ENCODE data around the gene UTP15.
A peak's percentile ranks its signal among the peaks of the same experiment; 100 is the strongest.

The UTP15 gene

DNA sequence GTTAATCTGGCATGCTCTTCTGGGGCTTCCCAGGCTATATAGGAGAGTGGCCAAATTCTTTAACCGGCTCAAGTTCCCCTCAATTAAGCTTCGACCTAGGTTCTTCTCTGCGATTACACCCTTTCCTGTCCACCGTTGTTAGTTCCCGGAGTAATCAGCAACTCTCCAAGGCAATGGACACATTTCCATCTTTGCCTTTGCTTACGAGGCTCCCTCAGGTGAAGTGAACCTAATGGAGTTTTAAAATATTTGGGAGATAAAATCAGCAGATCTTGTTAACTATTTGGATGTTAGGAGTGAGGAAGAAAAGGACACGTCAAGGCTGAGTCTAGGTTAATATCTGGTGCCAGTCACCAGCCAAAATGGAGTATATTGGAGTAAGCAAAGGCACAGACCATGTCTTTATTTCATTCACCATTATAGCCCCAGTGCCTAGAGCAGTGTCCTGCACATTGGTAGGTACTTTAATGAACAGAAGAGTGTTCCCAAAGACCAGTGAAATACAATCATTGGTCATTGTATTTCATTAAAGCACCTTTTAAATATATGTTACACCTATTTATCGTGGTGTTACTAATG lies 515 bp downstream of the UTP15 start:
- no peak for DNase-seq

DNA sequence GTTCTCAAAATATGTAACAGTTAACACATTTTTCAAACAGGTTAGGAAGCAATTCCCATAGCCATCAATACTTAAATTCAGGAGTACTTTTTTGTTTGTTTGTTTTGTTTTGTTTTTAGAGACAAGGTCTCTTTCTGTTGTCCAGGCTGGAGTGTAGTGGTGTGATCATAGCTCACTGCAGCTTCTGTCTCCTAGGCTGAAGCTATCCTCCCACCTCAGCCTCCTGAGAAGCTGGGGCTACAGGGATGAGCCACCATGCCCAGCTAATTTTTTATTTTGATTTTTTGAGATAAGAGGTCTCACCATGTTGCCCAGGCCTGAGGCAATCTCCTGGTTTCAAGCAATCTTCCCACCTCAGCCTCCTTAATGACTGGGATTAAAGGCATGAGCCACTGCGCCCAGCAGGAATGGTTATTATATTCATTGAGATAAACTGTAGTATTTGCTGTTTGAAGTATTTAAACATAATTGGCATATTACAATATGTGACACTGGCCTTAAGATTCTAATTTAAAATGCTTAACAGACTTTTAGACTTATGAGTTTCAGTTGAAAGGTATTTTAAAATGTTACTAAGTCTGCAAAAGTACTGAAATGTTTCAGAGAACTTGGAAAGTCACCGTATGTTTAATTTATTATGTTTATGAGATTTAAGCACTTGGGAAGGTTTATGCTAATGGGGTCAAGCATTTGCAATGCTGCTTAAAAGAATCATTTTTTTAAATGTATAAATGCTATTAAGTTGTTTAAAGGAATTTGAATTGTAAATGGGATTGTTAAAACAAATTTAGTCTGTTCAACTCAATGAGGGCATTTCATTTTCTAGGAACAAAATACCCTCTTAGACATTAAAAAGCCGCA lies 17.0 kb downstream of the UTP15 start:
- DNase-seq, result no peak

DNA sequence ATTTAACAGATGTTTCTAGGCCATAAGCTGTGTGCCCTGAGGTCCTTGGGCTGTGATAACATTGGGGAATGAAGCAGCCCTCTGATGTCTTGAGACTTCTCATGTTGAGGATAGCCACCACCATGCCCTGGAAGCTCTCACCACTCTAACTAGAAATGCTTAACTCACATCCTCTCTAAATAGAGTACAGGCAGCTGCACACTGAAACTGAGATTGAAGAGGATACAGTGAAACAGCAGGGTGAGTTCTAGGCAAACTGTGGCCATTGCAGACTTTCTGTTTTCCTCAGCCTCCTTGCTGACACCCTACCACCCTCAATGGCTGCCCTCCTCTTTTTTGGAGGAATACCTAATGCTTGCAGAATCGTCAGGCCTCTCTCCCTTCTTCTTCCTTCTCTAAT lies 22.4 kb downstream of the UTP15 start:
- DNase-seq, result no peak

DNA sequence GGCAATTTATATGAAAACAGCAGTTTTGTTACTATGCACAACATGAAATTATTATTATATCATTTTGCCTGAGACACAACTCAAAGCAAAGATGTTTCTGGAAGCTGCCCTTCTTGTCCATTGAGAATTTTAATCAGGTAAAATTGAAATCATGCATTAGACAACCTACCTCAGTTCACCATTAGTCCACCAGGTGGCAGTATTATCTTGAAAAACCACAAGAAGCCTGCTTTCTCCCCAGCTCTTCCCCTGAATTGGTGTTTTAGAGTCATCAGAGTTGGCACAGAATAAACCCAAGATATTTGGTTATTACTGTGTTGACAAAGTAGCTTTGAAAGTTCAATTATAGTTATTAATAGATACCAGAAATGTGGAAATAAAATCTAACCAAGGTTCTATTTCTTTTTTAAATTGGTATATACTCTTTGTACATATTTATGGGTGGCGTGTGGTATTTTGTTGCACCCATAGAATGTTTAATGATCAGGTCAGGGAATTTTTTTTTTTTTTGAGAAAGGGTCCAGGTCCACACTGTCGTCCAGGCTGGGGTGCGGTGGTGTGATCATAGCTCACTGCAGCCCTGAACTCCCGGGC lies 25.7 kb downstream of the UTP15 start:
- peak; percentile 61 to 81 for DNase-seq

DNA sequence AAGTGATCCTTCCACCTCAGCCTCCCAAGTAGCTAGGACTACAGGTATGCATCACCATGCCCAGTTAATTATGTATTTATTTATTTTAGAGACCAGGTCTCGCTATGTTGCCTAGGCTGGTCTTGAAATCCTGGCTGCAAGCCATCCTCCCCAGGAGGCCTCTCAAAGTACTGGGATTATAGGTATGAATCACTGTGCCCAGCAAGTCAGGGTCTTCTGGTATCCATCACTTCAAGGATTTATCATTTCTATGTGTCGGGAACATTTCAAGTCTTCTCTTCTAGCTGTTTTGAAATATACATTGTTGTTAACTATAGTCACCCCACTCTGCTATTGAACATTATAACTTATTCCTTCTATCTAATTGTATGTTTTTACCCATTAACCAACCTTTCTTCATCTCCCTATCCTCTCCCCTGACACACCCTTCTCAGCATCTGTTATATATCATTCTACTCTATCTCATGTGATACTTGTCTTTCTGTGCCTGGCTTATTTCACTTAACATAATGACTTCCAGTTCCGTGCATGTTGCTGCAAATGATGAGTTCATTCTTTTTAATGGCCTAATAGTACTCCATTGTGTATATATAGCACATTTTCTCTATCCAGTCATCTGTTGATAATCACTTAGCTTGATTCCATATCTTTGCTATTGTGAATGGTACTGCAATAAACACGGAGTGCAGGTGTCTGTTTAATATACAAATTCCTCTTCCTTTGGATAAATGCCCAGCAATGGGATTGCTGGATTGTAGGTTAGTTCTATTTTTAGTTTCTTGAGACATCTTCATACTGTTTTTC lies 26.4 kb downstream of the UTP15 start:
- DNase-seq, result peak; percentile 19 to 36

DNA sequence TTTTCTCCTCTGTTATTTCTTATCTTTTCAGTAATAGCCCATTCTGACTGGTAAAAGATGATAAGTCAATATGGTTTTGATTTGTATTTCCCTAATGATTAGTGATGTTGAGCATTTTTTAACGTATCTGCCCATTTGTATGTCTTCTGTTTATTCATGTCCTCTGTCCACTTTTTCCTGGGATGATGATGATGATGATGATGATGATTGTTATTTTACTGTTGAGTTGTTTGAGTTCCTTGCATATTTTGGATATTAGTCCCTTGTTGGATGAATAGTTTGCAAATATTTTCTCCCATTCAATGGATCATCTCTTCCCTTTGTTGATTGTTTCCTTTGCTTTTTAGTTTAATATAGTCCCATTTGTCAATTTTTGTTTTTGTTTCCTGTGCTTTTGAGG lies 27.0 kb downstream of the UTP15 start:
- DNase-seq, result no peak

DNA sequence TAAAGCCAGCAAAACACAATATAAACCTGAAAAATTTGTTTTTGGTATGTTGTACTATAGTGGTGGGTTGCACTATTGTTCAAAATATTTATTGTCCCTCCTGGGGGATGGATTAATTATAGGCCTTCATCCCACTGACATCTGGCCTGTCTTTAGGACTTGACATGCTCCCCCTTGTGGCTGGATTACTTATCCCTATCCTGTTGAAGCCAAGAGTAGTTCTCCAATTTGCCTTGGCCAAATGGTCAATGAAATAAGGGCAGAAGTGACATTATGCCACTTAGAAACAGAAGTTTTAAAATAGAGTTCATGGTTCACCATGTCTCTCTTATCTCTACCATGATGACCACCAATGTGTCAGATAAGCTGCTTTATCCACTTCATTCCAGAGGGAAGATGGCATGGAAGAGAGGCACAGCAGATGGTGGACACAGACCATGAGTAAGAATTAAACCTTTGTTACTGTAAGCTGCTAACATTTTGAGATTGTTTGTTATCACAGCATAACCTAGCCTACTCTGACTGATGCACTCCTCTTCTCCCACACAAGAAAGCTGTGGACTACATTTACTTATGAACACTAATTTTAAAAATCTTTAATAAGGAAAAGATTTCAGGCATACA lies 31.3 kb downstream of the UTP15 start:
- peak; percentile 73 to 82 for DNase-seq

DNA sequence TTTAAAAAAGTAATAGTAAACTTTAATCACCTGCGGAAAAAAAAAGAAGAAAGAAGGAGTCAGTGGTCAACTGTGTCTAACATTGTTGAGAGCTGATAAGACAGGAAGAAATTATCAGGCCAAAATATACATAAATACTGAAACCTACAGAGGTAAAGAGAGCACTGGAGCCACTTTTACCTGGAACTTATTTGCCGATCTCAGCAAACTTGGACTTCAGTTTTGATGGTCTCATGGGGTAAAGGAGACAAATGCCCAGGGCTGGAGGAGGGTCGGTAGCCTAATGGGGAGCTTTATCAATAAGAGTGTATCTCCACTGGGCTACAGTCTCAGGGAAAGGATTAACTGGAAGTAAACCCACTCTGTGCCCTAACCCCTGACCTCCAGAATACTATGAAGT lies 33.8 kb downstream of the UTP15 start:
- DNase-seq, result no peak

DNA sequence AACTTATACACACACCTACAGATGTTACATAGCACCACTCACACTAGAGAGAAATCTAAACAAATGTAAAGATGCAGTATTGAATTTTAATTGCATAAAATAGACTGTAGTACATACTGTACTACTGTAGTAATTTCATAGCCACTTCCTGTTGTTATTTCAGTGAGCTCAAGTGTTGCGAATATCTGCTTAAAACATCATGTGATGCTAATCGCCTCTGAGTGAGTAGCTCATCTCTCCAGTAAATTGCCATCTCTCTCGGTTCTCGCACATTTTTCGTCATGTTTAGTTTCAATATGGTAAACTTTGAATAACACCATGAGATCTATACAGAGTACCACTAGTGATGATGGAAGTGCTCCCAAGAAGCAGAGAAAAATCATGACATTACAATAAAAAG lies 38.5 kb downstream of the UTP15 start:
- DNase-seq, result no peak

DNA sequence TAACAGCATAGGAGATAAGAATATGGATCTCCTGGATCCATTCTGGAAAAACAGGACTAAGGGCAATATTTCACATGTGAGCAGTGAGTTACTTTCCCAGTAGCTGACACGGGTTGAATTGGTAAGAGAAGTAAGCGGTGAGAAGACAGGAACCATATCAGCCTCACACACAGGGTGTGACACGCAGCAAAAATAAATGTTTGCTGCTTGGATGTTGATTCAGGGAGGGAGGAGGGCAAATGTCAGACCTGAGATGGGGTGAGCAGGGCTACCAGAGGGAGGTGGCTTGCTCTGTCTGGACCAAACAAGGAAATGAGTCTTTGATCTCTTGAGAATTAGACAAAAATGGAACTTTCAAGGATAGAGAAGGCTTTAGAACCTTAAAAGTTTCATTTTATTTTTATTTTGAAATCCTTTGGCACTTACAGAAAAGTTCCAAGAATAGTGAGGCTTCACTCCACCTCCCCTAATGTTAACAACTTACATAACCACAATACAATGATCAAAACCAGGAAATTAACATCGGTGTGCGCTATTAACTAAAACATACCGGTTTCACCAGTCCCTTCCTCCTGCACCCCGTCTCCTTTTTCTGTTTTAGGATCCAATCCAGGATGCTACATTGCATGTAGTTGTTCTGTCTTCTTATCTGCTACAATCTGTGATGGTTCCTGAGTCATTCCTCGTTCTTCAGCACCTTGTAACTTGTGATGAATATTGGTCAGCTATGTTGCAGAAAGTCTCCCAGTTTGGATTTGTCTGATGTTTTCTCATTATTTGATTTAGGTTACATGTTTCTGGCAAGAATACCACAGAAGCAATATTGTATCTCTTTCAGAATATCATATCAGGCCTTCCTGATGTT lies 39.9 kb downstream of the UTP15 start:
- no peak for DNase-seq

DNA sequence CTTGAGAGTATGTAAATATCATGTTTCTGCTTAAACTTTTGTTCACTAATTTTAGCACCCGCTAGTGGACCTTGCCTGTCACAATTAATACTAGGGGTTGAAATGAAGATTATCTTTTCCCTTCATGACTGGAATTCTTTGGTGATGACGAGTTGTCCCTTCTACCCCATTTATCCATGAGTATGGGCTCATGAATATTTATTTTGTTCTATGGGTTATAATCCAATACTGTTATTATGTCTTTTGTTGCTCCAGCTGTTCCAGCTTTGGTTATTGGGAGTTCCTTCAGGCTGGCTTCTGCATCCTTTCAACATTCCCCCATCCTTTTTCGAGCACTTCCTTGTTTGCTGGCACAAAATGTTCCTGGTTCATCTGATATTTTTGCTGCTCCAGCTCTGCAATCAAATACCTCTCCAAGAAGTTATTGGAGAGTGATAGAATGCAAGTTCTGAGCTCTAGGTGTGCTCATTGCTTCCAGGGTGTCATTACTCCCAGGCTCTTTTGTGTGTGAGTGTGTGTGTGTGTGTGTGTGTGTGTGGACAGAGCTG lies 40.7 kb downstream of the UTP15 start:
- DNase-seq, result no peak

DNA sequence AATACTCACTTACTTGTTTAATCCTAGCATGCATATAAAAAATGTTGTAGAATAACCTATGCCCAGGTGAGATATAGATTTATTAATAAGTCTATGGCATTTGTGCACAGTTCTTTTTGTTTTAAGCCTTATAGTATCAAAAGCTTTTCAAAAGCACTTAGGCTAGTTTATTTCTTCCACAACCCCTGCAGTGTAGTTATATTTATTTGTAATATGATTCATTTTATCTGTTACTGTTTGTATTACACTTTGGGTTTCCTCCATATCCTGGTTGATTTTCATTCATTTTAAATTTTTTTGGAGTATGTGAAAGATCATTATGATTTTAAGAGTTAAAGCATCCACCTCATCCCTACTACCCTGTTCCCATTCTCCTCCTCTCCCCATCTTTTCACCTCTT lies 41.7 kb downstream of the UTP15 start:
- no peak for DNase-seq

DNA sequence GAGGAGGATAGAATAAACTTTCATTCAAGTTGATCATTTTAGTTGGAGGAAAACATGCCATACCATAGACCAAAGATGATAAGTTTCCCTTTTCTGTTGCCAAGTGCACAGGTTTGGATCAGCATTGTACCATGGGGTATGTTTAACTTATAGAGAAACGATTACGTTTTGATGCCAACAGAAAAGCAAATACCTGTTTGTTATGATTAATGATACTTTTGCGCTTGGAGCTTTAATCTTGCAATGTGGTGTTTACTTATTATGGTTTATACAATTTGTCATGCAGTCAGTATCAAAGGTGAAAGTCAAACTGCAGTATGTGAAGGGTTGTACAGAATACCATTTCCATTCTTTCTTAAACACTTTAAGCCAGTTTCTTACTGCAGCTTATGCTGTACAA lies 47.3 kb downstream of the UTP15 start:
- DNase-seq, result no peak

DNA sequence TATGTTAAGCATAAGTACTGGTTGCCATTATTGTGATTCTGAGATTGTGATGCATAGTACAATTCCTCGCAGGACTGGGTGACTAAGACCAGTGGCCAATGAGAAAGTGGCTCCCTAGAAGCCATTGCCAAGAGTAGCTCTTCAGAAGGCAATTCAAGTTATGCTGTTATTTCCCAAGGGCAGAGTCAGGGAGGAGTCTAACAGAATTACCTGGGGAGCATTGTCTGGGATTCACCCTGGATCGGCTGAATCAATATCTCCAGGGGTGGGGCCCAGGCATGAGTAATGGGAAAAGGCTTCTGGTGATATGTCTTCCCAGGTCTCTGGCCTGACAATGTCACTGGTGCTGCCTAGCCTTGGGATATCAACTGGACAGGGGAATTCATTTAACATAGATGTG lies 49.5 kb downstream of the UTP15 start:
- DNase-seq, result no peak

DNA sequence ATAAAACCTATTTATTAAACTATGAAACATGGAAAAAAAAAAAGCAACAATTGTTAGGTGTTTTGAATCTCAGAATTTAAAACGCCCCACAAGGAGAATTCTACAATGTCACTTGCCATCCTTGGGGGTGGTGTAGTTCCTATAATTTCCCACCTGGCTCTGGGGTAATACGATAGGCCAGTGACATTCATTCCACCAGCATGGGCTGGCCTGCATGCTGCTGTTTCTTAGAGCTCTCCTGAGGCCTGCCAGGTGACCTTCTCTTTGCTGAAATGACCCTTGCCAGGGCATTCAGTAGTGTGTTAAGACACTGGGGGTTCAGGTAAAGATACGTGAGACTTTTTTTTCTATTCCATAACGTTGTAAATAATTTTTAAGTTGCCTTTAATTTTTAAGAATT lies 50.4 kb downstream of the UTP15 start:
- DNase-seq, result no peak

DNA sequence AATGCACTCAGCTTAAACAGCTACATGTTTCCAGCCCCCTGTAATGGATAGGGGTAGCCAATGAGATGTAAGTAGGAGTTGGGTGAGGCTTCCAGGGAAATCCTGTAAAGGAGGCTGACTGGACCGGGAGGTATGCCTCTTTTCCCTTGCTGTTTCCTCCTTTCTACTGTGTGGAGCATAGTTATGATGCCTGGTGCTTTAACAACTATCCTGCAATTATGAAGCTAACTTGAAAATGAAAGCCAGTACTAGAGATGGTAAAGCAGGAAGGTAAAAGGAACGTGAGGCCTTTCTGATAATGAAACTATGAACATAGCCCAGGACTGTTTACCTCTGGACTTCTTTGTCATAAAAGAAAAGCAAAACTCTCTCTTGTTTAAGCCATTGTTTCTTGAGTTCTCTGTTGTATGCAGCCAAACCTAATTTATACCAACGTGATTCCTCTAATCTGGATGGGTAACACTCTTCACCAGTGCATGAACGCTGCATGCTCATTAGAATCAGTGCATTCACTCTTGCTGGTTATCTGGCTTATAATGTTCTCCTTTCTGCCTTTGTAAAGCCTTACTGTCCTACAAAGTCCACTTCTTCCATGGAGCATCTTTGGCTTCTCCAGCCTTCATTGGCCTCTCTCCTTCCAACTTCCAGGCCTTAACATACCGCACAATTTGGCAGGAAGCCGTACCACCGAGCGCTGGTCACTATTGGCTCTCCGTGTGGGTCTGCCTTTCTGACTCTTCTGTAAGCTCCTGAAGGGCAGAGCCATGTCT lies 52.2 kb downstream of the UTP15 start:
- DNase-seq, result peak in 1 of 2 experiments; percentile 11

DNA sequence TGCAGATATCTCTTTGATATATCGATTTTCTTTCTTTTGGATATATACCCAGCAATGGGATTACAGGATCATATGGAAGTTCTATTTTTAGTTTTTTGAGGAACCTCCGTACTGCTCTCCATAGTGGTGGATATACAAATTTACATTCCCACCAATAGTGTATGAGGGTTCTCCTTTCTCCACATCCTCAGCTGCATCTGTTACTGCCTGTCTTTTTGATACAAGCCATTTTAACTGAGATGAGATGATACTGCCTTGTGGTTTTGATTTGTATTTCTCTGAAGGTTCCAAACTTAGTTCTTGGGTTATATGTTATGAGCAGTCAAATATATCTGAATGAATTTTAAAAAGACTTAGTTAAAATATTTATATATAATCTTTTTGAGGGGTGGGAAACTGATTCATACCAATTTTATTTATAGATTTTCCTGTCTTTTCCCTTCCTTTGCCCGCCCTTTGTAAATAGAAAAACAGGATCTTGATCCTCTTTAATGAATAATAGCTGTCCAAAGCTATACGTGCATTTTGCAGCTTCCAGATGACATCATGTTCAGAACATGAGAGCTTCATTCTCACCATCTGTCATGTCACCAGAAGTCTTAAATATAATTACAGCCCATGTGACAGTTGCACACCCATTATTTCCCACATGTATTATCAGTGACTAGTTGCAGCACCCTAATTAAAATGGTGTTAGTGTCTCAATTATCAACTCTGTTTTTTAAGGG lies 54.2 kb downstream of the UTP15 start:
- DNase-seq, result peak; percentile 78 to 94

DNA sequence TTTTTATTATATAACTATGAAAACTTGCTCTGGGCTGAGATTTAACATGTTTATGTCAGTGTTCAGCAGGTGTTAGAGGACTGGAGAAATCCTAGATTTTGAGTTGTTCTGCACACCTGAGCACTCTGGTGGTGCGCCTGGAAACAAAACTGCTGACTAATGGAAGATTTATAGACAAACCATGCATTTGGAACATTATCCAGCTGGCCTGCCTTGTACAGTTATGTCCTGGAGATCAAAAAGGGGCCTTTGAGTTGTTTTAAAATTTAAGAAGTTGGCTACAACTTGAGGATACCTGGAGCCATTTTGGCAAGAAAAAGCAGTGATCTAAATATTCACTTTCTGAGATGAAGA lies 54.8 kb downstream of the UTP15 start:
- DNase-seq, result no peak

DNA sequence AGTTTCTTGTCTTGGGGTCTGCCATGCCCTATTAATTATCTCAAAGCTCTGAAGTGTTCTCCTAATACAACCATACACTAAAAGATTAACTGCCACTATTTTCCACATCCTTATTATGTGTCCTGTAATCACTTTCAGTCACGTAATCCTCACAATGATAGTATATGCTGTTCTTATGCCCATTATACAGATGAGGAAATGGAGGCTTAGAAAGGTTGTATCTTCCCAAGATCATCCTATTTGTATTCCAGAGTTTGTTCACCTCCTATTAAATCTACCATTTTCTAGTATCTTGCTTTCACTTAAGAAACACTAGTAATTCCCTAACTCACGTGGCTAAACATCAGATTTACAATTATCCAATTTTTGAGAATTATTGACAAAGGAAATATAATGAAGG lies 57.5 kb downstream of the UTP15 start:
- no peak for DNase-seq

DNA sequence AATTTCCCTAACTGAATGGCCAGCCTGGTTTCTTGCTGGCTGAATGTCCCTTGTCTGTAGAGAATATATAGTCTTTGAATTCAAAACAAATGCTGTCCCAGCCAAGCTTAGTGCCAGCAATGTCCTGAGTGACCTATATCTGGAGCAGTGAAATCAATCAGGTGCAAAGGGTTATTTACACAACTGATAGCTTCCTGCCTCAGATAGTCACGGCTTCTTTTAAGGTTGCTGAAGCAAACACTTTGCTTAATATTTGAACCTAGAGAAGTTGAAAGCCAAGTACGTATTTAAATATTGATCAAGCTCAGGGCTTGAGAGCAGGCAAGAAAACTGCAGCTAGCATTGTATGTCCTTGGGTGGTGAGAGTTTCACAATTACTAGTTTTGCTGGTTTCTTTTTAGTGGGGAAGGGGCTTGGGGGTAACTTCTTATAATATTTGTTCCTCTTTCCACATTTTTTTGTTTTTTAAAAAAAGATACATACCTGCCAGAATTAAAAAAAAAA lies 58.4 kb downstream of the UTP15 start:
- no peak for DNase-seq
